Stimulated activated CD8-positive, alpha-beta memory T cell treated with anti-CD3 and anti-CD28 coated beads, Interleukin-15, amount 100 ng/mL, for 48 hours (primary cell): ENCODE data around the gene MSANTD3.
"Not testable (repeated sequence)": the region's sequence is repeated elsewhere in the genome, so short reads cannot be mapped to it uniquely, and the experiment has no call there.

Experiments used
- DNase-seq, 2 donors: peaks; one replicate each; pipeline ENCODE4 v3.0.0-alpha.2; 2020; ENCODE audit warnings: low read depth in 2 of 2

MSANTD3 gene, protein sequence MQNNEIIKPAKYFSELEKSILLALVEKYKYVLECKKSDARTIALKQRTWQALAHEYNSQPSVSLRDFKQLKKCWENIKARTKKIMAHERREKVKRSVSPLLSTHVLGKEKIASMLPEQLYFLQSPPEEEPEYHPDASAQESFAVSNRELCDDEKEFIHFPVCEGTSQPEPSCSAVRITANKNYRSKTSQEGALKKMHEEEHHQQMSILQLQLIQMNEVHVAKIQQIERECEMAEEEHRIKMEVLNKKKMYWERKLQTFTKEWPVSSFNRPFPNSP

DNA sequence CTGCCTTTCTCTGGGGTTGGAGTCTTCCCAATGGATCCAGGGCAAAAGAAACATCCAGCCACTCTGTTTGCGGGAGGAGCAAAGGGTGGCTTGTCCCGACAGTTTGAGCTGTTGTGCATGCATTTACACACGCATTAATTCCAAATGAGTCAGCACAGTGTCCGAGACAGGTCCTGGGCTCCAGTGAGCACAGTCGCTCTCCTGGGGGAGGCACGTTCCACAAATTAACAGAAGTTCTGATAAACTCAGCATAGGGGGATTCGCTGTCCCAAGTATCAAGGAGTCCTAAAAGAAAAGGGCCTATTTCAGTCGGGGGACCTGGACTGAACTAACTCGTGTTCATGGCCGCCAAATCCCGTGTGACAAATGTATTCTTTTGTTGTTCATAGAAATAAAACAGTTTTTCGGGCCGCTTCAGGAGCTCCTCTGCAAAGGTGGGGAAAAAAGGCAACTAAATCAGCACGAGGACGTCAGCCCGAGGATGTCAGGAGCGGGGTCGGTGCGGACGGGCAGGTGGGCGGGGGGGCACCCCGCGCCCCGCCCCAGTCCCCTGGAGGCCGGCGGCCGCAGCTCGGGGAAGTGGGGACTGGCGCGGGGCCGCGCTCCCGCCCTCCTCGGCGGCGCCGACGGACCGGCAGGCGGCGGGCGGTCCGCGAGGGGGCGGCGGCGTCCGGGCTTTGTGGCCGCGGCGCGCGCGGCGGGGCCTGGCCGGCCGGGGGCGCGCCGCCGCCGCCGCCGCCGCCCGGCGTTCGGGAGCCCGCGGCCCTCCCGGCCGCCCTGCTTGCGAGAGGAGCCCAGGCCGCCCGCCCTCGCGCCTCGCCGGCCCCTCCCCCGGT lies at the start of gene MSANTD3:
Gene MSANTD3 (plus strand): TSS at position 614 of the 836 bp plus-strand sequence. CDS start 14,796 bp downstream, outside the sequence.
- DNase-seq: peak; percentile 44 to 53

DNA sequence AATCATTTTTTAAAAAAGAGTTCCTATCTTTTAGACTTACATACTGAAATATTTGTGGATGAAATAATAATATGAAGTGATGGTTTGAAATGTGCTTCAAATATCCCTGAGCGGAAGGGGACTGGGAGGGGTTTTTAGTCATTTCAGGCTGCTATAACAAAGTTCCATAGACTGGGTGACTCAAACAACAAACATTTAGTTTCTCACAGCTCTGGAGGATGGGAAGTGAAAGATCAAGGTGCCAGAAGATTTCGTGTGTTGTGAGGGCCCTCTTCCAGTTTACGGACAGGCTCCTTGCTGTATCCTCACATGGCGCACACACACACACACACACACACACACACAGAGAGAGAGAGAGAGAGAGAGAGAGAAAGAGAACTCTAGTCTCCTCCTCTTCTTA lies 47.1 kb upstream of the MSANTD3 start:
- DNase-seq: no peak

GRCh38 chr9:100392989-100393388 lies 34.0 kb upstream of the MSANTD3 start:
- not testable (repeated sequence) for DNase-seq

DNA sequence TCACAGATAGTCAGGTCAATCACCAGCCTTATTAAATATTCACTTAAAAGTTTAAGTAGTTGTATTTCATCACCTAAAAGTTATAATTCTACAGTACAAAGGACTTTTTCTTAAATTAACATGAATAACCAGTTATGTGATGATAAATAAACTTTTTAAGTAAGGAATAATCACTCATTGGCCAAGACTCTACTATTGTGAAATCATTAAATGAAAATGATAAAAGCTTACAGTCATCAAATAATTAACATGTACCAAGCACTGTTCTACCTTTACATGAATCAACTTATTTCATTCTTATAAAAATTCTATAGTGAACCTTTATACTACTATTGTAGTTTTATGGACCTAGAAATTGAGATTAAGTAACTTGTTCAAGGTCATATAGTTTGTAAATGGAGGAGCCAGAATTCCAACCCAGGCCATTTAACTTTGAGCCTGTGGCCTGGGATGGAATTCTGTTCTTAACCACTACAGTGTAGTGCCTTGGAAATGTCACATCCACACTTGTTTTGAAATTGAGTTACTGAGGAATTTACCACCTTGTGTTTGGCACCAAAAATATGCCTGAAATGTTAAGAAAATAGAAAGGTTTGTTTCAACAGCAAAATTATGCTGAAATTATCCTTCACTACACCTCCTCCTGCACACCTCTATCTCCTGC lies 32.8 kb upstream of the MSANTD3 start:
- no peak for DNase-seq

DNA sequence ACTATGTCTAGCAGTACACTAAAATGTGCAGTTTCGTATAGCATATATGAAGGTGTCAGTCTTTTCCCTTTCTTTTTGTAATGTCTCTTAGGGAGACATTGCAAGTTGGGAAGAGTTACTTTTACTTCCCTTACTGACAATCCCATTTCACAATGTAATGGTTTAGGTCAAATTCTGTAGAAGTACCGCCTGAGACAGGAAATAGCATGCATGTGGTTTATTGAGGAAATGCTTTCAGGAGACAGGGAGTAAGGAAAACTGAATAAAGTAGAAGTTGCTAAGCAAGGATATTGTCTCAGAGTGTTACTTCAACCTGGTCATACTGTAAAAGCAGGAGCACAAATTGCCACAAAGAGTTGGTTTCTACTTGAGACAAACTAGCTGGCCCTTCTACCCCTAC lies 32.1 kb upstream of the MSANTD3 start:
- DNase-seq: no peak

- no peak for DNase-seq
These were observed 30.2 kb upstream of the MSANTD3 start for GRCh38 chr9:100396769-100397168.

GRCh38 chr9:100397529-100398266 lies 29.2 kb upstream of the MSANTD3 start:
- DNase-seq: no peak

DNA sequence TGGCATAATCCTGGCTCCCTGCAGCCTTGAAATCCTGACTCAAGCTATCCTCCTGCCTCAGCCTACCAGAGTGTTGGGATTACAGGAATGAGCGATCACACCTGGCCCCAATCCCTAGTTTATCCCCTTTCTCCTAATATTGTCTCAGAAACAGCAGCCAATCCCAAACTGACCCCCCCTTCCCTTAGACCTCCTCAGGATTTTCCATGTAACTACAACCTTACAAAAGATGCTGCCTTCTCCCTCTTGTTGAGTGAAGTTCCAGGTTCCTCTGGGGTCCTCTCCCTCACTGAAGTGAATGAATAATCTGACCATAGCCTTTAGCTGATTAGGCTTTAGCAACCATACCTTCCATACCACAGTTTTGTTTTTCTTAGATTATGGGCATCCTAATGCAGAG lies 25.9 kb upstream of the MSANTD3 start:
- DNase-seq: no peak

DNA sequence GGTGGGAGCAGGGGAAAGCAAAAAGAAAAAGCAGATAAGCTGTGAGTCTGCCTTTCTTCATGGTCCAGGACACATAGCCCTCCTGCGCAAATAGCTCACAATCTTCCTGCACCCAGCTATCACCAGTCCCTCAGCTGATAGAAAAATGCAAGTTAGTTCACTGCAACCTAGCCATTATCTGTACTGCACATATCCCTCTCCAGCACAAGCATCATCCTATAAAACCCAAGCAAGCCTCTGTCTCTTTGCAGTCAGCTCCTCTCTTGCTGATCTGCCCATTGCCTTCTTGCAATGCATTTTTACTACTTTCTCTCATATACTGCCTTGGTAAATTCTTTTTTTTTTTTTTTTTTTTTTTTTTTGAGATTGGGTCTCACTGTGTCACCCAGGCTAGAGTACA lies 20.0 kb upstream of the MSANTD3 start:
- DNase-seq: no peak

DNA sequence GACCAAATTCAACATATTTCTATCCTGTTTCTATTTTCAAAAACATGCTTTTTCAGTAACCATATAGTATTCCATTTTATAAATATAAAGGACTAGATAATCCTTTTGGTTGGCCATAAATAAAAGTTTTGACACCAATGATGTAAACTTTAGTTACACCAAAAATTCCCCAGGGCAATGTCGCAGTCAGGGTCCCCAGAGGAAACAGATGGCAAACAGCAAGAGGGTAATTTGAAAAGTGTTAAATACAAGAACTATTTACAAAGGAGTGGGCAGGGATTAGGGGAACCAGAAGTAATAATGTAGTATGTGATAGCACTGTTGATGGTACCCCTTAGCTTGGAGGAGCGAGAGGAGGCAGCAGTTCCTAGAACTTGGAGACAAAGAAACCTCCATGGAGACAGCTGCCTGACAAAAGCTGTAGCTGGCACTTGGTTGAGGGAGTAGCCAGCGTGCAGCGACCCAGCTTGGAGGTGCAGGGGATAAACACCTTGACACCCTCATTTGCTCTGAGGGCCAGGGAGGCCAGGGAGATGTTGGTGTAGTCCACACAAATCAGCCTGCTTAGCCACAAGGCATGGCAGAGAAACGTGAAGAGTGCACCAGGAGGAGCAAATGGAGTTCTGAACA lies 18.3 kb upstream of the MSANTD3 start:
- DNase-seq: no peak

- no peak for DNase-seq
These were observed 17.8 kb upstream of the MSANTD3 start for GRCh38 chr9:100409176-100409556.

GRCh38 chr9:100411472-100412283 lies 15.3 kb upstream of the MSANTD3 start:
- DNase-seq: peak; percentile 81

DNA sequence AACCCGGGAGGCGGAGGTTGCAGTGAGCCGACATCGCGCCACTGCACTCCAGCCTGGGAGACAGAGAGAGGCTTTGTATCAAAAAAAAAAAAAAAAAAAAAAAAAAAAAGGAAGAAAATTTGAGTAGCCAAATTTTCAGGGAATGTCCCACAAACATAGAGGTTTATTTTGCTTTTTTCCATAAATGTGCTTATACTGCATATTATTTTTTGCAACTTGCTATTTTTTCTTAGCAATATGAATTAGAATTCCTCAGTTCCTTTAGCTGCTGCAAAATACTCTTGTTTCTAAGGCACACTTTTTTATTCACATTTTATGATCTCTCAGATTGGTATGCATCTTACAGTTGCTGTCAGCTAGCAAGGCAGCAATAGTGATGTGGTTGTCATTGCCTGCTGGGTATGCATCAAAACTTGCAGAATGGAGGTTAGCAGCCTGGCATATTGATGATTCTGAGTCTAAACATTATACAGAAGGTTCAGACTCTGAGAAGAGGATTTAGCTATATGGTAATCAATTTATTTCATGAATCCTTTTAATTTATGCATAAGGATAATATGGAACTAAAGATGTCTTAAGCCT lies 13.0 kb upstream of the MSANTD3 start:
- DNase-seq: no peak

- DNase-seq: no peak
These were observed 9.1 kb upstream of the MSANTD3 start for GRCh38 chr9:100417815-100418214.

- no peak for DNase-seq
These were observed 7.8 kb upstream of the MSANTD3 start for GRCh38 chr9:100419166-100419565.

GRCh38 chr9:100421116-100421515 lies 5.8 kb upstream of the MSANTD3 start:
- DNase-seq: not testable (repeated sequence)

DNA sequence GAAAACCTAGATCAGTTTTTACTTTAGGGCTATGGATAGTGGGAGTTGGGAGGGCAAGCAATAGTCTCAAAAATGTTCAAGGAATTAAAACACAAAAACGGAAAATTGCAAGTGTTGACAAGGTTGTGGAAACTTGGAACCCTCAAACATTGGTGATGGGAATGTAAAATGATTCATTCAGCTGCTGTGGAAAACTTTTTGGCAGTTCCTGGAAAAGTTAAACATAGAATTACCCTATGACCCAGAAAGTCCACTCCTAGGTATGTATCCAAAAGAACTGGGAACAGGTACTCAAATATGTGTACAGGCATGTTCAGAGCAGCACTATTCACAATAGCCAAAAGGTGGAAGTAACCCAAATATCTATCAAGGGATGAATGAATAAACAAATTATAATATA lies 1.2 kb upstream of the MSANTD3 start:
- no peak for DNase-seq

DNA sequence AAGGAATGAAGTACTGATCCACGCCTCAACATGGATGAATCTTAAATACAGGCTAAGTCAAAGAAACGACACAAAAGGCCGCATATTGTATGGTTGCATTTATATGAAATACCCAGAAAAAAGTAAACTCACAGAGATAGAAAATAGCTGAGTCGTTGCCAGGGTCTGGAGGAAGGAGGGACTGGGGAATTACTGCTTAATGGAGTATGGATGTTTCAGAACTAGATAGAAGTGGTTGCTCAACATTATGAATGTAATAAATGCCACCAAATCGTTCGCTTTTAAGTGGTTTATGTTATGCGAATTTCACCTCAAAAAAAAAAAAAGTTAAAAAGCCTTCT lies 784 bp upstream of the MSANTD3 start:
- DNase-seq: no peak

DNA sequence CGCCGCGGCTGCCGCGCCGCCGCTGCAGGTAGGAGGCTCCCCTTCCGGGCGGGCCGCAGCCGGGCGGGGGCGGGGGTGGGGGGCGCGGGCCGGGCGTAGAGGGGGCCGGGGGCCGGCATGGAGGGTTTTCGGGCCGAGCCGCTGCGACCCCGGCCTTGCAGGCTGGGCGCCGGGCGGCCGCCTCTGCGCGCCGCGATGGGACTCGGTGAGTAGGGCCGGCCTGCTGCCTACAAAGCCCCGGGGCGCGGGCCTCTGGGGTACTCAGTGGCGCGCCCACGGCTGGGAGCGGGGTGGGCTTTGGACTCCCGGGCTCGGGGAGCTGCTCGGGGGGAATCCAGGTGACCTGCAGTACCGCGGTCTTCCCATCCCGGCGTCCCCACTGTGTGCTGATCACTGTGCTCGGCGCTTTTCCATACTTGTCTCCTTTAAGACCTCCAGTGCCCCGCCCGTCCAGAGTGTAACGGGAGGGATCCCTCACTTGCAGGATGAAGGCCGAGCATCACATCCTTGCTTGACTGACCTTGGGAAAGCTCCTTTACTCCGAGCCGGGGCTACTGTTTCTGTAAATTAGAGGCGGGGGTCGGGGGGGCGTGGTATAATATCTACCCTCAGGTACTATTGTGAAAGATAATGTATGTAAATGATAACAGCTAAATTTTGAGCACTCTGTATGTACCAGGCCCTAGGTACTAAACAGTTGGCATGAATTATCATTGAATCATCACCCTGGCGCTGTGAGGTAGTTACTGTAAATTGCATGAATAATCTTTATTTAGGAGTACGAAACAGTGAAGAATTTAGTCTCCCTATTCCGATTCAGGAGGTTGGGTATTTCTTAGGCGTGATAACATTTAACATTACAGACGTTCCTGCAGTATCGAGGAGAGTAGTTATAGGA lies 672 bp downstream of the MSANTD3 start:
- DNase-seq: peak in 1 of 2 donors; percentile 7
